Upper lobe of right lung (tissue), 1 donor: ENCODE data around the gene CERS3. TPM values are rescaled to one million over a fixed set of nuclear protein-coding genes. Genes with fewer than 3 reads are reported as not detected.

Experiments
- ATAC-seq: fragments of 200-7000 bp; cut with Tn5 transposase; one replicate; pipeline ENCODE4 v1.9.1; 2020; ENCODE audit warnings: mild to moderate bottlenecking, moderate library complexity
- DNase-seq: peaks from one replicate; pipeline ENCODE4 v3.0.0-alpha.2; 2020
- H3K27ac ChIP-seq: fragments of 200-600 bp; one replicate; pipeline ENCODE4 v1.8.0; 2022
- H3K27me3 ChIP-seq: fragments of 200-600 bp; one replicate; pipeline ENCODE4 v1.8.0; 2022; ENCODE audit warnings: mild to moderate bottlenecking
- H3K36me3 ChIP-seq: fragments of 200-600 bp; one replicate; pipeline ENCODE4 v1.8.0; 2022
- H3K4me1 ChIP-seq: fragments of 200-600 bp; one replicate; pipeline ENCODE4 v1.8.0; 2022
- H3K4me3 ChIP-seq: fragments of 200-600 bp; one replicate; pipeline ENCODE4 v1.8.0; 2022; ENCODE audit warnings: mild to moderate bottlenecking
- H3K9me3 ChIP-seq: fragments of 200-600 bp; one replicate; pipeline ENCODE4 v1.8.0; 2022
- intact Hi-C: fragments of 100-400 bp; cut with DNase I; formaldehyde crosslinking; loops from one replicate; pipeline ENCODE4 v1.11.0; 2022
- total RNA-seq: library from RNA; stranded (reverse); fragmentation: NEBNext Ultra II Directional; extraction: Animal tissue kit (Norgen Biotek cat#: 25700); gene quantifications from one replicate; pipeline ENCODE4 v1.2.1, GENCODE V29; 2021
- TF ChIP-seq, protein P1 (sequence below): fragments of 200-600 bp; IDR thresholded peaks from one replicate; pipeline ENCODE4 v1.8.0; 2022; ENCODE audit warnings: antibody characterized with exemption
- donor health status: DM: no; HTN: yes; CAD: no; lungs with severe emphysema.

CERS3 gene
- total RNA-seq, 1 donor from 2014 or later, result not detected

DNA sequence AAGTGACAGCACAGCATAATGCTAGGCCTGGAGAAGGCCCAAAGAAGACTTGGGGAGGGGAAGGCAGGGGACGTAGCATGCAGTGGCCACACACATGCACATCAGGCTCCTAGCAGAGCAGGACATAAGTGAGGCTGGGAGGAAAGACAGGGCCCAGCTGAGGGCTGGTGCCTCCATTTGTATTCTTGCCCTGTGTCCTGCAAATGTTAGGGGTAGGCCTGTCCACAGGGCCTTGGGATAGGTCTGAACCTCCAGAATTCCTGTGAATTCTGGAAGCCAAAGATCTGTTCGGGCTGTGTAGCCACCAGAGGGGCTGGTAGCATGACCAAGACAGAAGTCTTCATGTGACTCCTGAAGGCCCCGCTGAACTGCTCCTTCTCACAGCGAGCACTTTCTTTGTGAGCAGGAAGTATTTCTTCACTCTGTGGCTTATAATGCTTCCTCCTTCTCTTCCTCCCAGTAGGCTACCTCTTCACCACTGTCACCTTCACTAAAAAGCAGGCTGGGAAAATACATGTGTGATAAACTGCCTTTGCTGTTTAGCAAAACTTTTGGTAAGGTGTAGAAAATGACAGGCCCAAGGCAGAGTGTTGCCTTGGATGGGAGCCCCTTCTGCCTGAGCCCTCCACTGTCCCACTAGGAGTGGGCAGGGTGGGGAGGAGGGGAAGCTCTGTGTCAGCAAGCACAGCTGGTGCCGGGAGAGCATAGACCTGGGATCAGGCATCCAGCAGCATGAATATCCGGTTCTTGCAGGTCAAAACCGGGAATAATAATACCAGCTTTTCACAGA, 8.4 kb downstream of the CERS3 start:
- peak; percentile 83 for ATAC-seq

DNA sequence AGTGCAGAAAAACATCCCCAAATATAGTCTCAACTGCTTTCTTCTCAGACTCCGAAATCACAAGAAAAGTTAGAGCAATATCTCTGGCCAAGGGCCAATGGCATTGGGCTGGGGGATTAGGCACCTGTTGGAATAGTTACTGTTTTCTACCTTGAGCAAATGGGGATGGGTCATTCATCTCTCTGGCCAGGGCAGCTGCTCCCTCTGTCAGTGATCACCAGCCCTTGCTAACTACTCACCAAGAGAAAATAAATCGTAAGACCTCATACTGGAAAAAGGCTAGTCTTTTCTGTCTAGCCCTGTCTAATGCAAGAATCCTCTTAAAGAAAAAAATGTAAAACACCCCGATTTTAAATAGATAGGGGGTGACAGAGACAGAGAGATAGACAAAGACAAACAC, 10.9 kb downstream of the CERS3 start:
- no peak overlapping the region for H3K27ac ChIP-seq
- no peak overlapping the region for H3K4me3 ChIP-seq
- no peaks in the 10 kb centered on the region for H3K36me3 ChIP-seq
- no peak for ATAC-seq
- no peak for DNase-seq
- intact Hi-C loops, result no loop called here
- TF ChIP-seq, protein P1, sequence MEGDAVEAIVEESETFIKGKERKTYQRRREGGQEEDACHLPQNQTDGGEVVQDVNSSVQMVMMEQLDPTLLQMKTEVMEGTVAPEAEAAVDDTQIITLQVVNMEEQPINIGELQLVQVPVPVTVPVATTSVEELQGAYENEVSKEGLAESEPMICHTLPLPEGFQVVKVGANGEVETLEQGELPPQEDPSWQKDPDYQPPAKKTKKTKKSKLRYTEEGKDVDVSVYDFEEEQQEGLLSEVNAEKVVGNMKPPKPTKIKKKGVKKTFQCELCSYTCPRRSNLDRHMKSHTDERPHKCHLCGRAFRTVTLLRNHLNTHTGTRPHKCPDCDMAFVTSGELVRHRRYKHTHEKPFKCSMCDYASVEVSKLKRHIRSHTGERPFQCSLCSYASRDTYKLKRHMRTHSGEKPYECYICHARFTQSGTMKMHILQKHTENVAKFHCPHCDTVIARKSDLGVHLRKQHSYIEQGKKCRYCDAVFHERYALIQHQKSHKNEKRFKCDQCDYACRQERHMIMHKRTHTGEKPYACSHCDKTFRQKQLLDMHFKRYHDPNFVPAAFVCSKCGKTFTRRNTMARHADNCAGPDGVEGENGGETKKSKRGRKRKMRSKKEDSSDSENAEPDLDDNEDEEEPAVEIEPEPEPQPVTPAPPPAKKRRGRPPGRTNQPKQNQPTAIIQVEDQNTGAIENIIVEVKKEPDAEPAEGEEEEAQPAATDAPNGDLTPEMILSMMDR, result no peak
- H3K27me3 ChIP-seq, result no peaks in the 10 kb centered on the region
- H3K4me1 ChIP-seq, result no peaks in the 10 kb centered on the region
- no peaks in the 10 kb centered on the region for H3K9me3 ChIP-seq

More for the DNA sequence above, 8.4 kb downstream of the CERS3 start:
- no peaks in the 10 kb centered on the region for H3K4me1 ChIP-seq
- H3K27me3 ChIP-seq, result no peaks in the 10 kb centered on the region
- TF ChIP-seq, protein P1, result no peak
- no peak overlapping the region for H3K27ac ChIP-seq
- no peak overlapping the region for H3K4me3 ChIP-seq
- intact Hi-C loops, result no loop called here
- DNase-seq, result no peak
- no peaks in the 10 kb centered on the region for H3K36me3 ChIP-seq
- no peaks in the 10 kb centered on the region for H3K9me3 ChIP-seq

DNA sequence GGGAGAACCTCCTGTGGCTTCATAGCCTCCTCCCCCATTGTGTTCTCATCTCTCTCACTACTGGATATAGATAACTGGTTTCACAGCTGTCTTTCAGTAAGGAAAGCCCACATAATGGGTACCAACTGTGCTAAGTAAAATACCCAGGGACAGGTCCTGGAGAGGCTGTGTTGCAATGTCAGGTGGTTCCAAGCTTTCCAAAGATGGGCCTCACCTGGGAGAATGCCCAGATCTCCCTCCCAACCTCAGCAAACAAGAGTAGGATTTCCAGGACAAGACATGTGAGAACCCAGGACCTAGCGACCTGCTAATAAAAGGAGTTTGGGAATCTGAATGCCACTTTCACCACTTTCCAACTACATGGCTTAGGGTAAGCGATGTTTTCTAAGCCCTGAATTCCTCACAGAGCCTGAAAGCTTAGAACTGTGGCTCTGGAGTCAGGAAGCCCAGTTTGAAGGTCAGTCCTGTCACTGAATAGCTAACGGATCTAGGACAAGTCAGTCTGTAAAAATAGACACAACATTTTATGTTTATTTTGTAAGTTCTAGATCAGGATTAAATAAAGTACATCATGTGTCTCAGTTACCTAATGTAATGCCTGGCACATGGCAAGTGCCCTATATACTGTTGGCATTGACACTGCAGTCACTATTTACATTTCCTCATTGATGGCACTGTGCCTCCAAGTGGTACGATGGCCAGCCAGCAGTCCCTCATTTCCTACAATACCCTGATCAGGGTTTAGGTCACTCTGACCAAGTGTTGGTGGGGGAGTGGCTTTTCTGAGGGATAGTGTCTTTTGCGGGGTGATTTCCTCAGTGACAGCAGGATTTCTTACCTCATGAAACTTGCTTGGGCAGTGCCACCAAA, 11.9 kb downstream of the CERS3 start:
- intact Hi-C loops, result no loop called here
- Histone ChIP-seq H3K27ac (no peak overlapping the region), H3K4me3 (no peak overlapping the region), H3K9me3 (no peaks in the 10 kb centered on the region), H3K36me3 (no peaks in the 10 kb centered on the region), H3K4me1 (no peaks in the 10 kb centered on the region), H3K27me3 (no peaks in the 10 kb centered on the region)
- TF ChIP-seq, protein P1, result no peak
- no peak for DNase-seq
- peak; percentile 47 for ATAC-seq

DNA sequence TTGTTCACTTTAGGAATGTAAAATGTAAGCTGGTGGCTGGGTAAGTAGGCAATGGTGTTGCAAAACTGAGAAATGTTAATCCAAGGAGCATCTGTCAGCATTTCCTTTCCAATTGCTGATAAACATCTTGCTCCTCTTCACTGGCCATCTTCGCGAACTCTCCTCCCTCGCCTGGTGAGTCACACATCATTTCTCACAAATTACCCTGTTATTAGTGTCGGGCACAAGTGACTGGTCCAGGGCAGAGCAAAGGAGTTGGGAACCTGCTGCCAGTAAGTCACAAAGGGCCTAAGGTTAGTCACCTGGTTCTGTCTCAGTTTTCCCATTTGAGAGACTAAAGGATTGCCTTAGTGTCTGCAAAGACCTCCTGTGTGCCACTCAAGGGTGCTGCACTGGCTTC, 13.0 kb downstream of the CERS3 start:
- Histone ChIP-seq H3K4me1 (no peaks in the 10 kb centered on the region), H3K9me3 (no peaks in the 10 kb centered on the region), H3K36me3 (no peaks in the 10 kb centered on the region), H3K27me3 (no peaks in the 10 kb centered on the region), H3K27ac (no peak overlapping the region), H3K4me3 (no peak overlapping the region)
- ATAC-seq, result no peak
- TF ChIP-seq, protein P1, result no peak
- intact Hi-C loops, result no loop called here
- no peak for DNase-seq

DNA sequence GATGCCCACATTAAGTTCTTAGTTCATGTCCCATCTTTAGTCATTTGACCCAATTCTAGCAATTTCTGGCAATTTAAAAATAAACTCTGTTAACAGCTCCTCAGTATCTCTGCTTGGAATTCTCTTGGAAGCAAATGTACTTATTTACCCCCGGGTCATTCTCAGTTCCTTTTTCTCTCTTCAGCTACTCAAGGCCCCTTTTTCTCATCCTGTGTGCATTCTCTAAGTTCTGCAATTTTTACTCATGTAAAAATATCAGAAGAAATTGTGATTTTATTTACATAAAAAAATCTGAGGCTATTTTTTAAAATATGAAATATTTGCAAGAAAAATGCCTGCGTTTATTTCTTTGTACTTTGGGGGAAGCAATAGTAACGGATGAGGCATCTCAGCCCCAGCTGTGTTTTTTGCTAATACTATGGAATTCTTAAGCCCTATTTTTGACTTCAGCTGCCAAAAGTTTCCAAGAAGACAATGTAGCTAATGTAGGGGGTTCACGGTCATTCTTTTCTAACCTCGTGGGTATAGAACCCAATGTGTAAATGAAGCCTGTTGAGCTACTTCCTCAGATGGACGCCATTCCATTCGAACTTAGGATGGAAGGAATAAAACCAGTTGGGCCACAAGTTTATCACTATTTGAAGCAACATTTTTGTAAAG, 20.0 kb downstream of the CERS3 start:
- no peaks in the 10 kb centered on the region for H3K27me3 ChIP-seq
- no peak overlapping the region for H3K27ac ChIP-seq
- no peaks in the 10 kb centered on the region for H3K4me1 ChIP-seq
- DNase-seq (no peak), ATAC-seq (no peak)
- intact Hi-C loops, result no loop called here
- no peak overlapping the region for H3K4me3 ChIP-seq
- TF ChIP-seq, protein P1, result no peak
- H3K36me3 ChIP-seq, result no peaks in the 10 kb centered on the region
- no peaks in the 10 kb centered on the region for H3K9me3 ChIP-seq
